Measurements from ENCODE around the gene DPH5.

The DPH5 gene

DNA sequence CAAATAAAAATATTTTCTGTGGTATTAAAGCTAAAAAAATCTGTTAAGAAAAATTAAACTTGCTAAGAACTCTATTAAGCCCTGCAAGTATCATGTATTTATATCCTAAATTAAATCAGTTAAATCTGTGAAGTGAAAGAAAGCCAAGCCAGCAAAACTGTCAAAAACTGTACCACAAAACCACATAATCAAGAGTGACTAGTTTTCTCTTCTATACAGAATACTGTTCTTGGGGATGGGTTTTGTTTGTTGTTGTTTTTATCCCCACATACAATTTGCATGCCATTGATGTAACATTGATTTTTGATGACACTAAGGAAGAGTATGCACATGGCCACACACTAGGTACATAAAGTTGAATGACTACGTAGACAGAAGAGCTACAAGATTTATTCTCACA is 20.4 kb downstream of the DPH5 start:
- TF ChIP-seq, protein P1, sequence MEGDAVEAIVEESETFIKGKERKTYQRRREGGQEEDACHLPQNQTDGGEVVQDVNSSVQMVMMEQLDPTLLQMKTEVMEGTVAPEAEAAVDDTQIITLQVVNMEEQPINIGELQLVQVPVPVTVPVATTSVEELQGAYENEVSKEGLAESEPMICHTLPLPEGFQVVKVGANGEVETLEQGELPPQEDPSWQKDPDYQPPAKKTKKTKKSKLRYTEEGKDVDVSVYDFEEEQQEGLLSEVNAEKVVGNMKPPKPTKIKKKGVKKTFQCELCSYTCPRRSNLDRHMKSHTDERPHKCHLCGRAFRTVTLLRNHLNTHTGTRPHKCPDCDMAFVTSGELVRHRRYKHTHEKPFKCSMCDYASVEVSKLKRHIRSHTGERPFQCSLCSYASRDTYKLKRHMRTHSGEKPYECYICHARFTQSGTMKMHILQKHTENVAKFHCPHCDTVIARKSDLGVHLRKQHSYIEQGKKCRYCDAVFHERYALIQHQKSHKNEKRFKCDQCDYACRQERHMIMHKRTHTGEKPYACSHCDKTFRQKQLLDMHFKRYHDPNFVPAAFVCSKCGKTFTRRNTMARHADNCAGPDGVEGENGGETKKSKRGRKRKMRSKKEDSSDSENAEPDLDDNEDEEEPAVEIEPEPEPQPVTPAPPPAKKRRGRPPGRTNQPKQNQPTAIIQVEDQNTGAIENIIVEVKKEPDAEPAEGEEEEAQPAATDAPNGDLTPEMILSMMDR (IDR thresholded peaks at IDR 0.05; ENCODE audit: insufficient read depth, low read length, poor library complexity, severe bottlenecking) = no peak

DNA sequence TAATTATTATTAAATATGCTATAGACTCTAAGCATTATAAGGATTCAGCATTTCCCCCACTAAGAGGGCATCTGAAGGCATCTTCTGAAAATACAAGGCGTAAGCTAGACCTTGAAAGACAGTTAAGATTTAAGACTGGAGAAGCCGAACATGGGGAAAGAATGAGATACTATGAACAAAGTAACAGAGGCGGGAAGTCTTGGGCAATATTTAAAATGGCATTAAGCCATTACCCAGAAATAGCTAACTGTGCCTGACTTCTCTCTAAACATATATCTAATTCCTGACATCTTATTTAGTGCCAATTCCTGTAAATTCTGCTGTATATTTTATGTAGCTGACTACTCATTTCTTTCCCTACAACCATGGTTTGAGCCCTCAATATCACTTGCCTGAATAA is 20.9 kb downstream of the DPH5 start:
- no peak for DNase-seq (ENCODE audit: extremely low read depth, insufficient read length)
- Histone ChIP-seq H3K36me3 (ENCODE audit: control insufficient read depth, insufficient read depth, low read length) (peaks cover 2% of the 10 kb centered on the region), H3K27me3 (replicated peaks; ENCODE audit: control insufficient read depth, insufficient read depth, low read length) (no peaks in the 10 kb centered on the region), H3K4me3 (replicated peaks; ENCODE audit: low read depth, low read length) (no peak overlapping the region)
- TF ChIP-seq, protein P1 (IDR thresholded peaks at IDR 0.05; ENCODE audit: insufficient read depth, low read length, poor library complexity, severe bottlenecking) = no peak

More for the DNA sequence above, 20.4 kb downstream of the DPH5 start:
- DNase-seq (ENCODE audit: extremely low read depth, insufficient read length) = no peak
- Histone ChIP-seq H3K36me3 (ENCODE audit: control insufficient read depth, insufficient read depth, low read length) (peaks cover 4% of the 10 kb centered on the region), H3K4me3 (replicated peaks; ENCODE audit: low read depth, low read length) (no peak overlapping the region), H3K27me3 (replicated peaks; ENCODE audit: control insufficient read depth, insufficient read depth, low read length) (no peaks in the 10 kb centered on the region)

DNA sequence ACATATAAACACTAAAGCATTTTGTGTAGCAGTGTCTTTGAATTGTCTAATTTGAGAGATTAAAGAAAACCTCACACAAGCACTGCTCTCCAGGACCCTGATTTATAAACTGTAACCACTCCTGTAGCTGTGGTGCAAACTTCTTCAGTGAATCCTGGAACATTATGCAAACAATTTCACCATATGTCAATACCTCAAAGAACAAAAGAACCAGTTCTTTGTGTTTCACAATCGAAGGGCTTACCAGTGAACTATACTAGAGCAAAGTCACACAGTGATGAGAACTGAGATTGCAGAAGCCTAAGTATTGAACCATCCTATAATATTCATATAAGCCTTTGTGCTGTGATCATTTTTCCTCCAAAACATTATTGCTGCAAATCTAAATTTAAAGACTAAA is 21.5 kb downstream of the DPH5 start:
- Histone ChIP-seq H3K27me3 (replicated peaks; ENCODE audit: control insufficient read depth, insufficient read depth, low read length) (no peaks in the 10 kb centered on the region), H3K4me3 (replicated peaks; ENCODE audit: low read depth, low read length) (no peak overlapping the region), H3K36me3 (ENCODE audit: control insufficient read depth, insufficient read depth, low read length) (peaks cover 2% of the 10 kb centered on the region)
- no peak for DNase-seq (ENCODE audit: extremely low read depth, insufficient read length)
- TF ChIP-seq, protein P1 (IDR thresholded peaks at IDR 0.05; ENCODE audit: insufficient read depth, low read length, poor library complexity, severe bottlenecking) = no peak

DNA sequence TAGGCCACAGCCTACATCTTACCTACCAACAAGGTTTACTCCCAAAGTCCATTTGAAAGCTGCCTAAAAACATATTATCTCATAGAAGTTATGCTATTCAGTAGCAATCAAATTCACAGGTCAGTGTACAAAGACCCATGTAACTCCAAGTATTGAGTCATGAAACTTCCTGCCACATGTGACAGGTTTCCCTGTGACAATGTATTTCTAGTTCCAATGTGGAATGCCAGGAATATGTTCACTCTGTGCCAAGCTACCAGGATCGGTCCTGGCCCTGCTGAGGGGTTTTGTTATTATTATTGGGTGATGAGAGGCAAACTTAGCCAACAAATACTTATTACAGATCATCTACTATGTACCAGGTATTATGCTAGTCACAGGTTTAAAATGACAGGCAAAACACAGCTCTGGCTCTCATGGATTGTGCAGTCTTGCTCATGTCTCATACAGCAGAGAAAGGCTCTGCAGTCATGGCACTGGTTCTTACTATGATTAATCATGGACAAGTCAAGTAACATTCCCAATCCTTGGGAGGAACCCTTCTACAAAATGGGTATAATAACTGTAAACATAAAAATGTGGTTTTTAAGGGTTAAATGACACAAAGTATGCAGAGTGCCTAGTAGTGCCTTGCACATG is 22.5 kb downstream of the DPH5 start:
- peaks cover 2% of the 10 kb centered on the region for H3K36me3 ChIP-seq (ENCODE audit: control insufficient read depth, insufficient read depth, low read length)
- H3K27me3 ChIP-seq (replicated peaks; ENCODE audit: control insufficient read depth, insufficient read depth, low read length) = no peaks in the 10 kb centered on the region
- TF ChIP-seq, protein P1 (IDR thresholded peaks at IDR 0.05; ENCODE audit: insufficient read depth, low read length, poor library complexity, severe bottlenecking) = no peak
- H3K4me3 ChIP-seq (replicated peaks; ENCODE audit: low read depth, low read length) = no peak overlapping the region
- no peak for DNase-seq (ENCODE audit: extremely low read depth, insufficient read length)

DNA sequence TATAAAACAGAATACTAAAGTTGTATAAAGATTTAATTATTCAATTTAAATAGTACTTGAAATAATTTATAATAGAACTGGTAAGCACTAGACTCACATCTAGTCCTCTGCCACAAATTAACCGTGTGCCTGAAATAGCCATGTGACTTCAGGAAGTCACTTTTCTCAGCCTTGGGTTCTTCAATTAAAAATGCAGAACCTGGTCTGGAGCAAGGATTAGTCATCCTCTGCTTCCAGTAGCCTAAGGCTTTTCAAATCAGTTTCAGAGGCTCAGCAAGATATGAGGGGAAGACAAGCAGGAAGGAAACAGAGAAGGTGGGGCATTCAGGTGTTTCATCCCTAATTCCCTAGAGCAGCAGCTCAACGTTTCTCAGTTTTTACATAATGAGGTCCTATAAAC is 23.0 kb downstream of the DPH5 start:
- DNase-seq (ENCODE audit: extremely low read depth, insufficient read length) = peak; percentile 15

More for the DNA sequence above, 23.0 kb downstream of the DPH5 start:
- Histone ChIP-seq H3K27me3 (replicated peaks; ENCODE audit: control insufficient read depth, insufficient read depth, low read length) (no peaks in the 10 kb centered on the region), H3K36me3 (ENCODE audit: control insufficient read depth, insufficient read depth, low read length) (peaks cover 2% of the 10 kb centered on the region), H3K4me3 (replicated peaks; ENCODE audit: low read depth, low read length) (no peak overlapping the region)
- TF ChIP-seq, protein P1 (IDR thresholded peaks at IDR 0.05; ENCODE audit: insufficient read depth, low read length, poor library complexity, severe bottlenecking) = no peak

Data from GM06990 (cell line).